ENCODE measurements around the gene FRMD4A.

Gene FRMD4A

GRCh38 chr10:14181567-14181936 is 149.2 kb downstream of the FRMD4A start:
- no peak for DNase-seq

DNA sequence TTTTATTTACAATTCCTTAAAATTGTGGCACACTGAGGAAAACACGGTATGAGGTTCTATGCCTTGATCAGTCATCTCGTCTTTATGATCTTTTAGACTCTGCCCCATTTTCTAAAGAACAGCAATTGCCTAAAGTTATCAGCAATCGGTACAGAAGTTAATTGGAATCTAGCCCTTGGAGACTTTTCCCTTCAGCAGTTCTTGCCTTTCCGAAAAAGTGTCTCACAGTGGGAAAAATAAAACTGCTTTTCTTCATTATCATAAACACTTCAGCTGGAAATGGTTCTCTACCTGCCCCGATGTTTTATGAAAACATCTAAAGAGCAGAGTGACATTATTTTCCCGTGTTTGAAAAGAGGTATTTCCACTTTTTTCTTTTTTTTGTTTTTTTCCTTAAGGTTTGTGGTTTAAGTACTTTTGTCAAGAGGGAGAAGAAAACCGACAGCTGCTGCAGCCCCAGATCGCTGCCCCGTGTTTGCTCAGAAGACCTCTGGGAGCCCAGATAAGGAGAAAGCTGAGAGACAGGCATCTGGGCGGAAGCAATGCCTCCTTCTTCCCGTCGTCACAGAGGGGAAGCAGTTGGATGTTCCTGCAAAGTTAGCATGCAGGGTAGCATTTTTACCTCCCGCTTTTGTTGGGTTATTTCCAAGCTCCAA is 149.7 kb downstream of the FRMD4A start:
- DNase-seq: no peak

DNA sequence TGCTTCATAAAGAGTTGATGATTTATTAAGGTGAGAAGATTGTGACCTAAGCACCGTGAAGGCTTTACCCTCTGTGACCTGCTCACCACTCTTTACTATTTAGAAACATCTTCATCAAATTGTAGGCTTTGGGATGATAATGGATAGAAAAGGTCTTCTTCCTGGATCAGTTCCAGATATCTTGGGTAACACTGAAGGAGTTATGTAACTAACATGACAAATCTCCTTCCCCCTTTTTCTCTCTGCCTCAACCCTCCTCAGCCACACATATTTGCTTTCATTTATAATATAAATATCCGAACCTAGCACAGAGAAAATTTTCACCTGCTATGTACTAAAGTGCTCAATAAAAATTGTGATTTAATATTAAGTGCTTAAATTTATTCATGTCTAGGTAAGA is 151.5 kb downstream of the FRMD4A start:
- DNase-seq: no peak

DNA sequence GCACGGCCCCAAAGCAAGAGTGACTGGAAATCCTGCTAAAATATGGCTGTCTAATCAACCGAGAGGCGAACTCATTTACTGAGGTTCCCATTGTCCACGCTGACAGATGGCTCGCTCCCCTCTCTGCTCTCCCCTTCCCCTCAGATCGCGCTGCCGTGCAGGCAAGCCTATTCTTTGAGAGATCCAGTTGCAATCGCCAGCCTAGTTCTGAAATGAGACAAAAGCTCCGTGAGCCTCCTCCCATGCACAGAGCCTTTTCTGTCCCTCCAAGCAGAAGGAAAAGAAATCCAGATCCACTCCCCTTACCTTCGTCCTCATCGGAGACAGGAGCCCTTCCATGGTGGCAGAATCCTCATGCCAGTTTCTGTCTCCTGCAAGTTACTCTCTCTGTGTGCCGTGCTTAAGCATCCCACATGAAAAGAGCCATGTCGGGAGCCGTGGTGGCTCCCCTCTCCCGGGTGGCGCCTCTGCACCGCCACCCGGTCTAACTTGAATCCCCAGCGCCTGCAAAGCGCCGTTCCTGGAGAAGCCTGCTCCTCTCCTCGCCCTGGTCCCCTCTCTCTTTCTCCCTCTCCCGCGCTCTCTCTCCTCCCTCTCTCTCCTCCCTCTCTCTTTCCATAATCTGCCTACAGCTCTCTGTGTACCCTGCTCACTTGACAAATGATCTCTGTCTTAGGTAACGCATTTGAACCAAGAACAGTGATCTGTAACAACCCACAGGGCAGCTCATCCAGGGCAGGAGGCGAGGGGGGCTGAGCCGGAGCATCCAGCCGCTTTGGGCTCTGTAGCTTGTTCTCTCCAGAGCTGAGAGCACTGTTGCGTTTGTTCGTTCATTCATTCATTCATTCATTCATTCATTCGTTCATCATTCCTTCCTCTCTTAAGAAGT is 156.8 kb downstream of the FRMD4A start:
- DNase-seq: peak; percentile 54

DNA sequence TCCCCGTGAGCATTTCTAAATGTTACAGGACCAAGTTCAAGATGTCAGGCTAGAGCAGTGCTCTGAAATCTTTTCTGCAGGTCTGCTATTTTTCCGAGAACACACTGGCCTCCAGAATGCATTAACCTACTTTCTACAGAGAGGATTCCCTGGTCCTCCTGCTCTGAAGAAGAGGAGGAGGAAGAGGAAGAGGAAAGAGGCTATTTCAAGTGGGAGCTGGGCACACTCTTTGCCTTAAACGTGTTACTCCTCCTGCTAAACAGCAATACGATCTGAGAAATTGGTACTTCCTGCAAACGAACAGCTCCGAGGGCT is 157.4 kb downstream of the FRMD4A start:
- no peak for DNase-seq

DNA sequence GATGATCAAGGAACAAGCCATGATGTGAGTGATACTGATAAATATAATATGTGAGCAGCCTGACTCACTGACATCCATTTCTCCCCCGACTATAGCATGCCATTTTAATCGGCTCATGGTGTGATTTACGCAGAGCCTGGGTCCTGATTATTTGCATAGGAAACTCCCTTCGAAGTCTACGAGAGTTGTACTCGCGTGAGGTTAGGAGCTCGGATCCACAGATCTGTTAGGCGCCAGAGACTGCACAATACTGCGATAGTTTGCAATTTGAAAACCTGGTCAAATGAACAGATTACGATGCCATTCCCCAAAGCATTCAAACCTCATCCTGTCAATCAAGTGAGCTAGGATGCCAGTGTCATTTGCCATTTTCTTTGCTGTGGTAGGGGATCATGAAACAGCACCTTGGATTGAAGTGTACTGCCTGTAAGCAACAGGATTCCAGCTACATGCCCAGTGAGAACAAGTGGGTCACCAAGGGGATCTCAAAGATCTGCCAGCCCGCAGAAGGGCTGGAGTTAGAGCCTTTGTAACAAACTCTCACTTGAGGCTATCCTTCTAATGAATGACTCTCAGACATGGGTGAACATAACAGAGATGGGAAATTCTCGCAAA is 158.3 kb downstream of the FRMD4A start:
- no peak for DNase-seq

GRCh38 chr10:14171336-14171735 is 159.4 kb downstream of the FRMD4A start:
- DNase-seq: no peak

DNA sequence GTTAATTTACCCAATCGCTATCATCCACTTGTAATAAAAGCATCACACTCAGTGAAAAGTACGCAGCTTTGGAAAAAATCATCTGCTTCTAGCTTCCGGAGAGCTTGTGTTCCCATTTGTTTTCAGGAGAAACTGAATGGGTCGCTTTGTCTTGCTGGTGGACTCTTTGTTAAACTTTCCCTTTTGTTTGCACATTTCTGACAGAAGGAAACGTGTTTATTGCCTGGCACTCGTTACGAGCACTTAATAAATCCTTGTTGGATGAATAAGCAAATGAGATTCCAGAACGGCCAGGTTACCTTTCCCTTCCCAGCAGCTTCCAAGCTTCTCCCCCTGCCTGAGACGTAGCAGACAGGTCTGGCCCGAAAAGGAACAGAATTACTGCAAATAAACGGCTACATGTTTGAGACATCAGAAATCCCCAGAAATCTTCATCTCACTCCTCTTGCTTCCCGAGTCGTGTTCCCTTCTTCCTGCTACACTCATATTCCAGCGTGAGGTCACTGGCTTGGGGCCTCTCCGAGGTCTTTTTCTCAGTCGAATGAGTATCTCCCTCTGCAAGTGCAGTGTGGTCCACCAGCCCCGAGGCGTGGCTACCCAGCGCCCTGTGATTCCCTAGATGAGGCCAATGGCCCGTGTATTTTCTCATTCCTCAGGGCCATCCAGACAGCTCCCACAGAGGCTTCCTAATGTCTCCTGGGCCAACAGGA is 167.2 kb downstream of the FRMD4A start:
- DNase-seq: no peak

- no peak for DNase-seq
These were observed 167.9 kb downstream of the FRMD4A start for GRCh38 chr10:14162629-14163344.

DNA sequence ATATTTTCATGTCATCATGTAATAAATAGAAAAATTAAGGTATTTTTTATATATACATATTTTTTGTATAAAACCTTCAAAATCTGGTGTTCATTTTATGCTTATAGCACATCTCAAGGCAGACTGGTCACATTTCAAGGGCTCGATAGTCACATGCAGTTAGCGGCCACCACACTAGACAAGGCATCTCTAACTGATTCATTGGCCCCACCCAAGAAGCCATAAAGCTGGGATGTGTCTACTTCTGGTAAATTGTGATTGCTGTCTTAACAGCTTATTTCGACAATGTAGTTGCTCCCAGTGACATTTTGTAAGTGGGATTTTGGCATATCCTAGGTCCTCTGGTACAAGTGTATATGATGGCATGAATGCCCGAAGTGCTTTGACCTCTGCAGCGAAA is 168.7 kb downstream of the FRMD4A start:
- no peak for DNase-seq

DNA sequence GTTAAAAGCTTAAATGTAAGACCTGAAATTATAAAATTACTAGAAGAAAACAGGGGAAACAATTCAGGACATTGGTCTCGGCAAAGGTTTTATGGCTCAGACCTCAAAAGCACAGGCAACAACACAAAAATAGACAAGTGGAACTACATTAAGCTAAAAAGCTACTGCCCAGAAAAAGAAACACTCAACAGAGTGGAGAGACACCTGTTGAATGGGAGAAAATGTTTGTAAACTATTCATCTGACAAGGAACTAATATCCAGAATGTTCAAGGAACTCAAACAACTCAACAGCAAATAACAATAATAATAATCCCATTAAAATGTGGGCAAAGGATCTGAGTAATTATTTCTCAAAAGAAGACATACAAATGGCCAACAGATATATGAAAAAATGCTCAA is 170.4 kb downstream of the FRMD4A start:
- no peak for DNase-seq

GRCh38 chr10:14158575-14158974 is 172.1 kb downstream of the FRMD4A start:
- no peak for DNase-seq

GRCh38 chr10:14156104-14156503 is 174.6 kb downstream of the FRMD4A start:
- no peak for DNase-seq

DNA sequence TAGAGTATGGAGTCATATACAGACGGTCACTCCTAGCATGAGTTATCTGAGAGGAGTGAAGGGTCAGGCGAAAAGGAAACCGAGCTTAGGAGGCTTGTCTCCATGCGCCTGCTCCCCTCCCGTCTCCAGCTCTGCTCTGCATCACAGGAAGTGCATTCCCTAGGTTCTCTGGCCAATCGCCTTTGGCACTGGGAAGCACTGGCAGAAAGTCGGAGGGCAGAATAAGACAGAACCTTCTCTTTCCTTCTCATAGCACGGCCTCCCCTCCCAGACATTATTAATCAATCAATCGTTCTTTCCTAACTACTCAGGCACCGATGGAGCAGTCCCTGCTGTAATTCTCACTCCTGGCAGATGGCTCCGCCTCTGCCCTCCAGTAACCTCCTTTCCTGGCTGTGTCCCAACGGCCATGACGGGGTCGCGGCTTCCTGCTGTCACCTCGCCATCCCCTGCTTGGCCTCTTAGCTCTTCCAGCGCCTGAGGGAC is 177.1 kb downstream of the FRMD4A start:
- DNase-seq: no peak

GRCh38 chr10:14151571-14151970 is 179.2 kb downstream of the FRMD4A start:
- DNase-seq: no peak

- no peak for DNase-seq
These were observed 180.2 kb downstream of the FRMD4A start for GRCh38 chr10:14150526-14150925.

- DNase-seq: no peak
These were observed 184.2 kb downstream of the FRMD4A start for GRCh38 chr10:14146501-14146900.

GRCh38 chr10:14146025-14146424 is 184.7 kb downstream of the FRMD4A start:
- DNase-seq: no peak

- DNase-seq: no peak
These were observed 186.3 kb downstream of the FRMD4A start for GRCh38 chr10:14144451-14144850.

DNA sequence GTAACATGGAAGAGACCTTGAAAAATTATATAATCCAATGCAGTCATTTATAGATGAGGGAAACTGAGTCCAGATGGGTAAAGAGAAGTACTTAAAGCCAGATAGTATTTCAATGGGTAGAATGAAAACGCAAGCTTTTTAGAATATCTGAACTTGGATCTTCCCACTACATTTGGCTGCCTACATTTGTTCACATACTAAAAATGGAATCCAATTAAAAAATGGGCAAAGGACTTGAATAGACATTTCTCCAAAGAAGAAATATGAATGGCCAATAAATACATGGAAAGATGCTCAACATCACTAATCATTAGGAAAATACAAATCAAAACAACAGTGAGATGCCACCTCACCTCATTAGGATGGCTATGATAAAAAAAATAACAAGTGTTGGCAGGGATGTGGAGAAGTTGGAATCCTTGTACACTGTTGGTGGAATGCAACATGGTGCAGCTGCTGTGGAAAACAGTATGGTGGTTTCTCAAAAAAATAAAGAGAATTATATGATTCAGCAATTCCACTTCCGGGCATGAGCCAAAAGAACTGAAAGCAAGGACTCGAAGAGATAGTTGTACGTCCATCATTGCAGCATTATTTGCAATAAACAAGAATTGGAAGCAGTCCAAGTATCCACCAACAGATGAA is 188.0 kb downstream of the FRMD4A start:
- no peak for DNase-seq

DNA sequence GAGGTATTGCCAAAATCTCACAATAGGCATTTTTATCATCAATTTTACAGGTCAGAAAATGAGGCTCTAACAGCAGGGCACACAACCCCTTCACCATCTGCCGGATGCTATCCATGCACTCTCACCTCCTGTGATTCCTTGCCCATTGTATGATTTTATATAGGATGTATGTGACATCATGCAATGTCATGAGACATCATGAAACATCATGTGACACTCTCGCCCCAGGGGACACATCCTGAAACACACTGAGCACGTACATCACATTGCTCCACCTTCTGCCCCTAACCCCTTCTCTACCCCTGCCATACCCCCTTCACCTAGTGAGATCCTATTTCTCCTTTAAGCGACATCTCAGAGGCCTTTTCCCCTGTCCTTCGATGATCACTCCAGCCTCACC is 189.4 kb downstream of the FRMD4A start:
- no peak for DNase-seq

DNA sequence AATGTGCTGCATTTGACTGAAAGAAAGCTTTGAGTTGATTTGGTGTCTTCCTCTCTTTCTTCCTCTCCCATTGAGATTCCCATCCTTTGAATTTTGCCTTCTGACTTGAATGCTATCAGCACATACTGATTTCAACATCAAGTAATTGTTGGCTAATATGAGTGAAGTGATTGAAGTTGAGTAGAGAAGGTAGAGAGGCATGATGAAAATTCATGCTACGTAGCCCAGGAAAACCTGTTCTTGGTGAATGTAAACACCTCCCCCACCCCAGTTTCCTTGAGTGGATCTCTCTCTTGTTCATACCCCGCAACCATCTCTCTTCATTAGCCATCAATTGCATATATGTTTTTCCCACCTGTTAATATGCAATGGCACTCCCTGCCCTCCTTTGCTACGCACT is 193.3 kb downstream of the FRMD4A start:
- no peak for DNase-seq

Data from NCI-H748 treated with DMSO at 0.1 percent for 48 hours (cell line).